ENCODE results near the gene UTP25. TPM values are rescaled to one million over a fixed set of nuclear protein-coding genes. Genes with fewer than 3 reads are reported as not detected.

The UTP25 gene
- total and polyA plus RNA-seq, 2 experiments from 2014 or later: 3.6 to 8.9 TPM

- no peak for TF ChIP-seq CREB1 (CRISPR knock-in tag; IDR thresholded peaks at IDR 0.05; ENCODE audit: low read depth)
- no peak for TF ChIP-seq REST (IDR thresholded peaks at IDR 0.05; ENCODE audit: unreplicated experiment)
- no peak for TF ChIP-seq JUNB (IDR thresholded peaks at IDR 0.05; ENCODE audit: unreplicated experiment)
- TF ChIP-seq STAT1 (IDR thresholded peaks at IDR 0.05; ENCODE audit: unreplicated experiment): no peak
- no peak for TF ChIP-seq CTCF (conservative IDR thresholded peaks at IDR 0.05; ENCODE audit: low read depth in 2 of 2)
- TF ChIP-seq NANOG (IDR thresholded peaks at IDR 0.05; ENCODE audit: borderline replicate concordance): no peak
- TF ChIP-seq ZNF462 (CRISPR knock-in tag; IDR thresholded peaks at IDR 0.05): no peak
- TF ChIP-seq ZNF331 (CRISPR knock-in tag; IDR thresholded peaks at IDR 0.05; ENCODE audit: low read depth): no peak
- TF ChIP-seq EZH2 (IDR thresholded peaks at IDR 0.05; ENCODE audit: low read depth, unreplicated experiment): no peak
- TF ChIP-seq ZNF114 (CRISPR knock-in tag; IDR thresholded peaks at IDR 0.05): no peak
- TF ChIP-seq EZH2phosphoT487 (IDR thresholded peaks at IDR 0.05; ENCODE audit: unreplicated experiment): no peak
- ATAC-seq: no peak
Observed at GRCh38 chr1:209809611-209810010, 18.2 kb upstream of the UTP25 start.

More at GRCh38 chr1:209809611-209810010, 18.2 kb upstream of the UTP25 start:
- Histone ChIP-seq H3F3A (replicated peaks; ENCODE audit: low read depth) (no peaks in the 10 kb centered on the region), H3K36me3 (ENCODE audit: insufficient read depth) (no peaks in the 10 kb centered on the region), H3K9me2 (ENCODE audit: insufficient read depth) (no peaks in the 10 kb centered on the region), H2AFZ (0 out of 2 replicates have a peak overlapping the region, but pooled peaks have one; percentile 14), H3K79me2 (replicated peaks; ENCODE audit: insufficient read depth) (peaks cover 5% of the 10 kb centered on the region; the same call in 1 of the 2 replicates), H3K27me3 (ENCODE audit: insufficient read depth) (no peaks in the 10 kb centered on the region), H4K20me1 (replicated peaks; ENCODE audit: insufficient read depth) (no peaks in the 10 kb centered on the region), H3K4me2 (no peak overlapping the region), H3K4me1 (ENCODE audit: insufficient read depth) (peaks cover 9% of the 10 kb centered on the region), H3K4me3 (no peak overlapping the region), H3K27ac (ENCODE audit: low read depth) (no peak overlapping the region)
- H3K9me3 Mint-ChIP-seq: no peaks in the 10 kb centered on the region
- no peak for DNase-seq (ENCODE audit: low spot score)
- H3K4me3 Mint-ChIP-seq: no peak overlapping the region
- H3K36me3 Mint-ChIP-seq (ENCODE audit: low read depth): no peaks in the 10 kb centered on the region
- no peak overlapping the region for H3K27ac Mint-ChIP-seq
- H3K4me1 Mint-ChIP-seq: peaks cover 9% of the 10 kb centered on the region
- peaks cover 5% of the 10 kb centered on the region for H3K27me3 Mint-ChIP-seq (ENCODE audit: insufficient read depth, low read depth, poor library complexity)
